Testis (tissue), 2 donors: ENCODE results near the gene NPFF.

Experiments
- CTCF ChIP-seq, 3 experiments: fragments of 450-650 bp in 2 of 3; fragments of 200-600 bp in 1 of 3; sonication (generic) in 1 of 3; IDR thresholded peaks; one replicate each; pipeline ENCODE4 v1.5.1; 2016 to 2019; ENCODE audit warnings: antibody characterized with exemption in 3 of 3, mild to moderate bottlenecking in 2 of 3, moderate library complexity in 1 of 3
- POLR2A ChIP-seq: fragments of 450-650 bp; IDR thresholded peaks from one replicate; pipeline ENCODE4 v1.6.1; 2017; ENCODE audit warnings: antibody characterized with exemption, mild to moderate bottlenecking, moderate library complexity

GRCh38 chr12:53530920-53531319 is 23.6 kb upstream of the NPFF start:
- TF ChIP-seq CTCF (IDR thresholded peaks at IDR 0.05) (no peak), POLR2A (no peak)
